ENCODE data around the gene COG3. TPM values are rescaled to one million over a fixed set of nuclear protein-coding genes. Genes with fewer than 3 reads are reported as not detected.

Gene COG3
- total and polyA plus RNA-seq, 10 of the 15 experiments (the other 5 are each of a cell fraction or from before 2014, with no cell fraction given), result 6.1 to 35.1 (median 22.6) TPM

GRCh38 chr13:45542878-45543277, 78.1 kb downstream of the COG3 start:
- ChIA-PET CTCF (no interaction called here), POLR2A (no interaction called here), RAD21 (ENCODE audit: unreplicated experiment) (no interaction called here), SMC1A (ENCODE audit: uncharacterized antibody, unreplicated experiment) (no interaction called here)
- no peak overlapping the region for H2AFZ ChIP-seq (ENCODE audit: control insufficient read depth, low read depth, low read length)
- H3K27ac ChIP-seq (ENCODE audit: control insufficient read depth, insufficient read depth), result no peak overlapping the region
- FAIRE-seq (no peak), ATAC-seq (no peak), DNase-seq (ENCODE audit: low read depth, low spot score) (no peak)
- intact Hi-C loops (cut with micrococcal nuclease; ENCODE audit: unreplicated experiment) (no loop called here), in situ Hi-C loops (cut with MboI) (loop anchor here (10.0 kb wide), 1 partner anchor 182 kb away; no protein-coding TSS in a partner anchor)
- 46% methylated on average over 5 of the region's 5 CpGs for WGBS (ENCODE audit: insufficient coverage, insufficient replicate concordance, low lambda C conversion rate, missing lambda C conversion rate)
- no peaks in the 10 kb centered on the region for H4K20me1 ChIP-seq (ENCODE audit: control insufficient read depth, insufficient read depth)
- no peaks in the 10 kb centered on the region for H3K4me1 ChIP-seq (ENCODE audit: control insufficient read depth, insufficient read depth, low read length)
- no TSS peak for BruUV-seq (replicated peaks)
- no peak overlapping the region for H3K4me2 ChIP-seq (ENCODE audit: control insufficient read depth, insufficient read depth)
- no peak overlapping the region for H3K4me3 ChIP-seq
- H3K36me3 ChIP-seq (ENCODE audit: control insufficient read depth in 2 of 2, insufficient read depth in 2 of 2, low read length in 1 of 2), result no peaks in the 10 kb centered on the region; a peak in 2 of 4 replicates
- no peaks in the 10 kb centered on the region for H3K9me3 ChIP-seq (replicated peaks; ENCODE audit: control insufficient read depth, insufficient read depth, low read length)
- TF ChIP-seq, protein P1, sequence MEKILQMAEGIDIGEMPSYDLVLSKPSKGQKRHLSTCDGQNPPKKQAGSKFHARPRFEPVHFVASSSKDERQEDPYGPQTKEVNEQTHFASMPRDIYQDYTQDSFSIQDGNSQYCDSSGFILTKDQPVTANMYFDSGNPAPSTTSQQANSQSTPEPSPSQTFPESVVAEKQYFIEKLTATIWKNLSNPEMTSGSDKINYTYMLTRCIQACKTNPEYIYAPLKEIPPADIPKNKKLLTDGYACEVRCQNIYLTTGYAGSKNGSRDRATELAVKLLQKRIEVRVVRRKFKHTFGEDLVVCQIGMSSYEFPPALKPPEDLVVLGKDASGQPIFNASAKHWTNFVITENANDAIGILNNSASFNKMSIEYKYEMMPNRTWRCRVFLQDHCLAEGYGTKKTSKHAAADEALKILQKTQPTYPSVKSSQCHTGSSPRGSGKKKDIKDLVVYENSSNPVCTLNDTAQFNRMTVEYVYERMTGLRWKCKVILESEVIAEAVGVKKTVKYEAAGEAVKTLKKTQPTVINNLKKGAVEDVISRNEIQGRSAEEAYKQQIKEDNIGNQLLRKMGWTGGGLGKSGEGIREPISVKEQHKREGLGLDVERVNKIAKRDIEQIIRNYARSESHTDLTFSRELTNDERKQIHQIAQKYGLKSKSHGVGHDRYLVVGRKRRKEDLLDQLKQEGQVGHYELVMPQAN (conservative IDR thresholded peaks at IDR 0.05), result no peak
- no peak for TF ChIP-seq BHLHE40 (IDR thresholded peaks at IDR 0.05; ENCODE audit: borderline replicate concordance in 1 of 2, low read depth in 2 of 2, low read length in 1 of 2)
- TF ChIP-seq IKZF1 (conservative IDR thresholded peaks at IDR 0.05), result no peak
- TF ChIP-seq SP1 (IDR thresholded peaks at IDR 0.05; ENCODE audit: low read depth, low read length), result no peak
- no peak overlapping the region for H3K9ac ChIP-seq (ENCODE audit: control insufficient read depth, insufficient read depth, low read length)
- H3K27me3 ChIP-seq (replicated peaks in 1 of 2; ENCODE audit: control insufficient read depth in 2 of 2, insufficient read depth in 2 of 2, low read length in 1 of 2), result no peaks in the 10 kb centered on the region
- no peaks in the 10 kb centered on the region for H3K79me2 ChIP-seq (ENCODE audit: control insufficient read depth, insufficient read depth, low read length)

DNA sequence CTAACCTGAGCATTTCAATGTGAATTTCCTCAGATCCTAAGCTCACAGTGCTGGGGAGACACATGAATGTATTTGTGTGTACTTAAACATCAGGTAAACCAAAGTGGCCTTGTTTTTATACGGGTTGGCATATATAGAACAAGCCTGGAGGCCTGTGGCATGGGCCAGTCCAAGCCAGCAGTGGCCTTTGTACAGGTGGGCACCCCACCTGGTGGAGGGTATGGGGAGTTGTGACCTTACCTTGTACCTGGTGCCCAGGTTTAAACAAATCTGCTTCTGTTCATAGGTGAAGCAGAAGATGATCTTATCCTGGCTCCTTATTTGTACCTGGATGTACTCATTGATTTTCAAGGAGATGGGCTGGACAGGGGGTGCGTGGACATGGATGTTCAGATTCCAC, 79.8 kb downstream of the COG3 start:
- Histone ChIP-seq H2AFZ (ENCODE audit: control insufficient read depth, low read depth, low read length) (no peak overlapping the region), H4K20me1 (ENCODE audit: control insufficient read depth, insufficient read depth) (no peaks in the 10 kb centered on the region), H3K27me3 (replicated peaks in 1 of 2; ENCODE audit: control insufficient read depth in 2 of 2, insufficient read depth in 2 of 2, low read length in 1 of 2) (no peaks in the 10 kb centered on the region), H3K79me2 (ENCODE audit: control insufficient read depth, insufficient read depth, low read length) (no peaks in the 10 kb centered on the region), H3K9me3 (replicated peaks; ENCODE audit: control insufficient read depth, insufficient read depth, low read length) (no peaks in the 10 kb centered on the region), H3K4me3 (no peak overlapping the region), H3K4me1 (ENCODE audit: control insufficient read depth, insufficient read depth, low read length) (no peaks in the 10 kb centered on the region), H3K36me3 (ENCODE audit: control insufficient read depth in 2 of 2, insufficient read depth in 2 of 2, low read length in 1 of 2) (no peaks in the 10 kb centered on the region), H3K4me2 (ENCODE audit: control insufficient read depth, insufficient read depth) (no peak overlapping the region), H3K9ac (ENCODE audit: control insufficient read depth, insufficient read depth, low read length) (no peak overlapping the region), H3K27ac (ENCODE audit: control insufficient read depth, insufficient read depth) (no peak overlapping the region)
- in situ Hi-C loops (cut with MboI), result loop anchor here (10.0 kb wide), 1 partner anchor 180 kb away; no protein-coding TSS in a partner anchor
- FAIRE-seq (no peak), ATAC-seq (0 out of 3 replicates have a peak, but pooled peaks have one; percentile 37), DNase-seq (ENCODE audit: low read depth, low spot score) (no peak)
- RAD21 ChIA-PET (ENCODE audit: unreplicated experiment), result no interaction called here
- TF ChIP-seq ZZZ3 (IDR thresholded peaks at IDR 0.05; ENCODE audit: control insufficient read depth, insufficient read length, low read depth), result no peak
- TF ChIP-seq MTA2 (IDR thresholded peaks at IDR 0.05; ENCODE audit: low read depth), result no peak
- no peak for TF ChIP-seq ZNF687 (IDR thresholded peaks at IDR 0.05)
- TF ChIP-seq GABPA (IDR thresholded peaks at IDR 0.05; ENCODE audit: low read depth), result no peak
- no peak for TF ChIP-seq ATF2 (IDR thresholded peaks at IDR 0.05; ENCODE audit: low read length)
- BruUV-seq (replicated peaks), result no TSS peak
- SMC1A ChIA-PET (ENCODE audit: uncharacterized antibody, unreplicated experiment), result interaction anchor here (1.1 kb wide), 1 partner anchor 85 kb away, joined by 3 read pairs; no protein-coding TSS in a partner anchor
- 3% methylated on average over 2 of the region's 2 CpGs for WGBS (ENCODE audit: insufficient coverage, insufficient replicate concordance, low lambda C conversion rate, missing lambda C conversion rate)
- intact Hi-C loops (cut with micrococcal nuclease; ENCODE audit: unreplicated experiment), result no loop called here
- POLR2A ChIA-PET, result no interaction called here
- CTCF ChIA-PET, result interaction anchor here (1.3 to 1.6 kb wide), 2 partner anchors 9 to 779 kb away, joined by 4 read pairs; no protein-coding TSS in a partner anchor
